GM12878 (cell line): ENCODE measurements around the gene ZACN. TPM values are rescaled to one million over a fixed set of nuclear protein-coding genes. Genes with fewer than 3 reads are reported as not detected.

Experiments
- ATF7 ChIP-seq: fragments of 450-650 bp; IDR thresholded peaks from 2 replicates; pipeline ENCODE4 v1.6.1; 2016; ENCODE audit warnings: low read depth, mild to moderate bottlenecking
- CBFB ChIP-seq: IDR thresholded peaks from 2 replicates; pipeline ENCODE4 v1.6.1; 2016; ENCODE audit warnings: antibody characterized with exemption, low read depth
- CREM ChIP-seq: IDR thresholded peaks from 2 replicates; pipeline ENCODE4 v1.6.1; 2014; ENCODE audit warnings: antibody characterized with exemption, low read depth
- EP300 ChIP-seq, 2 experiments: fragments of 150-350 bp in 1 of 2; IDR thresholded peaks; 2 replicates each; pipeline ENCODE4 v1.6.1; 2011 to 2012; ENCODE audit warnings: low read depth in 2 of 2, low read length in 2 of 2, borderline replicate concordance in 1 of 2, improper control_type of control experiment in 1 of 2, inconsistent platforms in 1 of 2; ENCODE audit not compliant: control insufficient read depth in 1 of 2
- HDAC2 ChIP-seq: fragments of 200-600 bp; sonication (generic); IDR thresholded peaks from 2 replicates; pipeline ENCODE4 v1.6.1; 2017
- KDM1A ChIP-seq: fragments of 200-600 bp; sonication (generic); IDR thresholded peaks from 2 replicates; pipeline ENCODE4 v1.6.1; 2016; ENCODE audit warnings: borderline replicate concordance
- MEF2B ChIP-seq: fragments of 450-650 bp; IDR thresholded peaks from 2 replicates; pipeline ENCODE4 v1.6.1; 2018; ENCODE audit warnings: mild to moderate bottlenecking, moderate library complexity; ENCODE audit not compliant: partially characterized antibody, poor library complexity, severe bottlenecking
- MTA2 ChIP-seq: fragments of 450-650 bp; IDR thresholded peaks from 2 replicates; pipeline ENCODE4 v1.6.1; 2016; ENCODE audit warnings: low read depth, mild to moderate bottlenecking, moderate library complexity
- MXI1 ChIP-seq: fragments of 150-350 bp; IDR thresholded peaks from 2 replicates; pipeline ENCODE4 v1.6.1; 2011; ENCODE audit warnings: low read depth, mild to moderate bottlenecking, inconsistent platforms, low read length, improper control_type of control experiment
- NFXL1 ChIP-seq: fragments of 450-650 bp; IDR thresholded peaks from 2 replicates; pipeline ENCODE4 v1.6.1; 2017; ENCODE audit warnings: antibody characterized with exemption, mild to moderate bottlenecking, borderline replicate concordance
- PAX8 ChIP-seq: fragments of 450-650 bp; IDR thresholded peaks from 2 replicates; pipeline ENCODE4 v1.6.1; 2017; ENCODE audit warnings: mild to moderate bottlenecking, moderate library complexity
- POLR2AphosphoS5 ChIP-seq: IDR thresholded peaks from 2 replicates; pipeline ENCODE4 v1.6.1; 2011; ENCODE audit warnings: mild to moderate bottlenecking, low read length, inconsistent platforms
- RAD21 ChIP-seq: IDR thresholded peaks from 2 replicates; pipeline ENCODE4 v1.6.1; 2011; ENCODE audit warnings: mild to moderate bottlenecking, low read depth, low read length, moderate library complexity; ENCODE audit not compliant: insufficient read depth
- SP1 ChIP-seq: IDR thresholded peaks from one replicate; pipeline ENCODE4 v1.6.1; 2011; ENCODE audit warnings: low read depth, low read length
- SREBF2 ChIP-seq: IDR thresholded peaks from 2 replicates; pipeline ENCODE4 v1.6.1; 2012; ENCODE audit warnings: mild to moderate bottlenecking, low read length
- TARDBP ChIP-seq: IDR thresholded peaks from 2 replicates; pipeline ENCODE4 v1.6.1; 2016; ENCODE audit warnings: borderline replicate concordance
- ZNF24 ChIP-seq: fragments of 450-650 bp; IDR thresholded peaks from 2 replicates; pipeline ENCODE4 v1.6.1; 2017; ENCODE audit warnings: antibody characterized with exemption, mild to moderate bottlenecking
- ZZZ3 ChIP-seq: IDR thresholded peaks from 2 replicates; pipeline ENCODE4 v1.6.1; 2011; ENCODE audit warnings: low read depth; ENCODE audit not compliant: control insufficient read depth, insufficient read length
- polyA plus RNA-seq, 11 experiments: library from polyadenylated mRNA; depleted of rRNA in 4 of 11; unstranded in 6 of 11; stranded (reverse) in 5 of 11; fragments of >200 nt; fragmentation: Nextera tagmentation in 4 of 11; fragmentation: Illumina TruSeq in 1 of 11; extraction: Ambion mirVana in 4 of 11; extraction: Trizol in 1 of 11; gene quantifications; 1 replicate in 1 of 11; 2 replicates in 10 of 11; pipeline versions ENCODE4 v1.2.1 to v1.2.3, GENCODE V29; 2011 to 2016; ENCODE audit warnings: inconsistent platforms in 2 of 11, missing spikeins in 2 of 11, low read depth in 1 of 11
- total RNA-seq, 4 experiments: library from RNA; depleted of rRNA in 3 of 4; stranded (reverse); fragments of >200 nt in 3 of 4; fragmentation: Illumina TruSeq in 1 of 4; extraction: Trizol in 1 of 4; gene quantifications; 2 replicates each; pipeline versions ENCODE4 v1.2.1 to v1.2.3, GENCODE V29; 2013 to 2021
- TF ChIP-seq, protein P1 (sequence below): fragments of 450-650 bp; formaldehyde crosslinking; IDR thresholded peaks from 2 replicates; pipeline ENCODE4 v1.4.0; 2022; ENCODE audit warnings: mild to moderate bottlenecking, moderate library complexity
- TF ChIP-seq, protein P2 (sequence below): fragments of 450-650 bp; IDR thresholded peaks from 2 replicates; pipeline ENCODE4 v1.6.1; 2017; ENCODE audit warnings: borderline replicate concordance
- TF ChIP-seq, protein P3 (sequence below): fragments of 450-650 bp; IDR thresholded peaks from 2 replicates; pipeline ENCODE4 v1.6.1; 2017; ENCODE audit warnings: mild to moderate bottlenecking
- TF ChIP-seq, protein P4 (sequence below): fragments of 450-650 bp; IDR thresholded peaks from 2 replicates; pipeline ENCODE4 v1.6.1; 2016; ENCODE audit warnings: mild to moderate bottlenecking

ZACN gene
- total and polyA plus RNA-seq, 10 of the 15 experiments (the other 5 are each of a cell fraction or from before 2014, with no cell fraction given): 0.06 to 11.3 (median 0.47) TPM; not detected in 2

DNA sequence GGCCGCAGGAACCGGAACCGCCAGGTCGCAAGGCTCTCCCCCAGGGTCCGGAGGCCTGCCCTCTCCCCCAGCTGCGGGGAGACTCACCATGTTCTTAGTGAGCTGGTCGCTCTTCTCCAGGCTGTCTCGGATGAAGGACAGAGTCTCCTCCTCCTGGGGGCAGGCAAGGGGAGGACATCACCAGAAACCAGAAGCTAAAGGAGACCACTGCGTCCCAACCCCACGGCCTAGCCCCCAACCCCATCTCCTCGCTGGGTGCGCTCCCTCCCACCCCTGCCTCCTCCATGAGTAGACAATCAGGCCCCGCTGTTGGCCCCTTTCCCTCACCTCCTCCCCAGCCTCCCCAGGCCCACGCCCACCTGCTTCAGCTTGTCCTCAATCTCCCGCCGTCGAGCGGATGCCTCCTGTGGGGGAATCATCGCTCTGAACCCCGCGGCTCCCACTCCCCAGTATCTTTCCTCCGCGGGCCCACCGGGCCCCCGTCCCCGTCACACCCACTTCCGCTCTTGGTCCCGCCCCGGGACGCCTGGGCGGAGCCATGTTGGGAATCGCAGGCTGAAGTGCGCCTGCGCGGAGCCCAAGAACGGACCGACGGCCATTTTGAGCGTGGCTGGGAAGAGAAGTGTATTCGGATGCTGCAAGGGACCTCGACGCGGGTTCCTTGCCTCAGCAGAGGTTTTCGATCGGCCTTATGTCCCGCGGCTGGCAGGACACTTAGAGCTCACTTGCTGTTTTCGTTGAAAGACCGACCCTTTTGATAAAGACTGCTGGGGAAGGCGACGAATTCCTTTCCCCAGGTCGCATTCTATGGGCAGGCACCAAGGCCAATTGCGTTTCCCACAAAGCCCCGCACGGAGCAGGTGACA lies 24.5 kb downstream of the ZACN start, which contains the start of gene EXOC7 (continued):
- no peak for TF ChIP-seq MTA2
- no peak for TF ChIP-seq SREBF2
- no peak for TF ChIP-seq SP1
- TF ChIP-seq POLR2AphosphoS5: peak; percentile 94
- TF ChIP-seq HDAC2: no peak
- no peak for TF ChIP-seq ZZZ3
- TF ChIP-seq ZNF24: no peak
- TF ChIP-seq, protein P1, sequence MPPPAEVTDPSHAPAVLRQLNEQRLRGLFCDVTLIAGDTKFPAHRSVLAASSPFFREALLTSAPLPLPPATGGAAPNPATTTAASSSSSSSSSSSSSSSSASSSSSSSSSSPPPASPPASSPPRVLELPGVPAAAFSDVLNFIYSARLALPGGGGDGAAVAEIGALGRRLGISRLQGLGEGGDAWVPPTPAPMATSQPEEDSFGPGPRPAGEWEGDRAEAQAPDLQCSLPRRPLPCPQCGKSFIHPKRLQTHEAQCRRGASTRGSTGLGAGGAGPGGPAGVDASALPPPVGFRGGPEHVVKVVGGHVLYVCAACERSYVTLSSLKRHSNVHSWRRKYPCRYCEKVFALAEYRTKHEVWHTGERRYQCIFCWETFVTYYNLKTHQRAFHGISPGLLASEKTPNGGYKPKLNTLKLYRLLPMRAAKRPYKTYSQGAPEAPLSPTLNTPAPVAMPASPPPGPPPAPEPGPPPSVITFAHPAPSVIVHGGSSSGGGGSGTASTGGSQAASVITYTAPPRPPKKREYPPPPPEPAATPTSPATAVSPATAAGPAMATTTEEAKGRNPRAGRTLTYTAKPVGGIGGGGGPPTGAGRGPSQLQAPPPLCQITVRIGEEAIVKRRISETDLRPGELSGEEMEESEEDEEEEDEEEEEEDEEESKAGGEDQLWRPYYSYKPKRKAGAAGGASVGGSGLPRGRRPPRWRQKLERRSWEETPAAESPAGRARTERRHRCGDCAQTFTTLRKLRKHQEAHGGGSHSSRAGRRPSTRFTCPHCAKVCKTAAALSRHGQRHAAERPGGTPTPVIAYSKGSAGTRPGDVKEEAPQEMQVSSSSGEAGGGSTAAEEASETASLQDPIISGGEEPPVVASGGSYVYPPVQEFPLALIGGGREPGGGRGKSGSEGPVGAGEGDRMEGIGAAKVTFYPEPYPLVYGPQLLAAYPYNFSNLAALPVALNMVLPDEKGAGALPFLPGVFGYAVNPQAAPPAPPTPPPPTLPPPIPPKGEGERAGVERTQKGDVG (CRISPR knock-in tag): no peak
- no peak for TF ChIP-seq EP300 (IDR thresholded peaks at IDR 0.05; ENCODE audit: borderline replicate concordance in 1 of 2, control insufficient read depth in 1 of 2, low read depth in 2 of 2, low read length in 2 of 2)
- TF ChIP-seq CREM: 0 out of 2 replicates have a peak, but pooled peaks have one; percentile 51
- 0 out of 2 replicates have a peak, but pooled peaks have one; percentile 24 for TF ChIP-seq ATF7
- TF ChIP-seq, protein P2, sequence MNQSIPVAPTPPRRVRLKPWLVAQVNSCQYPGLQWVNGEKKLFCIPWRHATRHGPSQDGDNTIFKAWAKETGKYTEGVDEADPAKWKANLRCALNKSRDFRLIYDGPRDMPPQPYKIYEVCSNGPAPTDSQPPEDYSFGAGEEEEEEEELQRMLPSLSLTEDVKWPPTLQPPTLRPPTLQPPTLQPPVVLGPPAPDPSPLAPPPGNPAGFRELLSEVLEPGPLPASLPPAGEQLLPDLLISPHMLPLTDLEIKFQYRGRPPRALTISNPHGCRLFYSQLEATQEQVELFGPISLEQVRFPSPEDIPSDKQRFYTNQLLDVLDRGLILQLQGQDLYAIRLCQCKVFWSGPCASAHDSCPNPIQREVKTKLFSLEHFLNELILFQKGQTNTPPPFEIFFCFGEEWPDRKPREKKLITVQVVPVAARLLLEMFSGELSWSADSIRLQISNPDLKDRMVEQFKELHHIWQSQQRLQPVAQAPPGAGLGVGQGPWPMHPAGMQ: no peak
- no peak for TF ChIP-seq KDM1A
- TF ChIP-seq, protein P3, sequence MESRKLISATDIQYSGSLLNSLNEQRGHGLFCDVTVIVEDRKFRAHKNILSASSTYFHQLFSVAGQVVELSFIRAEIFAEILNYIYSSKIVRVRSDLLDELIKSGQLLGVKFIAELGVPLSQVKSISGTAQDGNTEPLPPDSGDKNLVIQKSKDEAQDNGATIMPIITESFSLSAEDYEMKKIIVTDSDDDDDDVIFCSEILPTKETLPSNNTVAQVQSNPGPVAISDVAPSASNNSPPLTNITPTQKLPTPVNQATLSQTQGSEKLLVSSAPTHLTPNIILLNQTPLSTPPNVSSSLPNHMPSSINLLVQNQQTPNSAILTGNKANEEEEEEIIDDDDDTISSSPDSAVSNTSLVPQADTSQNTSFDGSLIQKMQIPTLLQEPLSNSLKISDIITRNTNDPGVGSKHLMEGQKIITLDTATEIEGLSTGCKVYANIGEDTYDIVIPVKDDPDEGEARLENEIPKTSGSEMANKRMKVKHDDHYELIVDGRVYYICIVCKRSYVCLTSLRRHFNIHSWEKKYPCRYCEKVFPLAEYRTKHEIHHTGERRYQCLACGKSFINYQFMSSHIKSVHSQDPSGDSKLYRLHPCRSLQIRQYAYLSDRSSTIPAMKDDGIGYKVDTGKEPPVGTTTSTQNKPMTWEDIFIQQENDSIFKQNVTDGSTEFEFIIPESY: no peak
- TF ChIP-seq, protein P4, sequence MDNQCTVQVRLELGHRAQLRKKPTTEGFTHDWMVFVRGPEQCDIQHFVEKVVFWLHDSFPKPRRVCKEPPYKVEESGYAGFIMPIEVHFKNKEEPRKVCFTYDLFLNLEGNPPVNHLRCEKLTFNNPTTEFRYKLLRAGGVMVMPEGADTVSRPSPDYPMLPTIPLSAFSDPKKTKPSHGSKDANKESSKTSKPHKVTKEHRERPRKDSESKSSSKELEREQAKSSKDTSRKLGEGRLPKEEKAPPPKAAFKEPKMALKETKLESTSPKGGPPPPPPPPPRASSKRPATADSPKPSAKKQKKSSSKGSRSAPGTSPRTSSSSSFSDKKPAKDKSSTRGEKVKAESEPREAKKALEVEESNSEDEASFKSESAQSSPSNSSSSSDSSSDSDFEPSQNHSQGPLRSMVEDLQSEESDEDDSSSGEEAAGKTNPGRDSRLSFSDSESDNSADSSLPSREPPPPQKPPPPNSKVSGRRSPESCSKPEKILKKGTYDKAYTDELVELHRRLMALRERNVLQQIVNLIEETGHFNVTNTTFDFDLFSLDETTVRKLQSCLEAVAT: no peak; the same call in 1 of the 2 replicates
- no peak; the same call in 1 of the 2 replicates for TF ChIP-seq CBFB
- no peak for TF ChIP-seq PAX8
- TF ChIP-seq RAD21: no peak
- peak; percentile 8 for TF ChIP-seq MEF2B
- 0 out of 2 replicates have a peak, but pooled peaks have one; percentile 11 for TF ChIP-seq TARDBP
- TF ChIP-seq MXI1: 0 out of 2 replicates have a peak, but pooled peaks have one; percentile 14
- no peak for TF ChIP-seq NFXL1
